ENCODE measurements around the gene ANO6. TPM values are rescaled to one million over a fixed set of nuclear protein-coding genes. Genes with fewer than 3 reads are reported as not detected.

Gene ANO6
- polyA plus RNA-seq, 1 donor from 2014 or later, result 9.0 TPM

- no peaks in the 10 kb centered on the region for H3K27me3 ChIP-seq (ENCODE audit: insufficient read depth, low read depth, low read length)
- H2AFZ ChIP-seq (ENCODE audit: low read depth, low read length), result no peak overlapping the region
- no peaks in the 10 kb centered on the region for H3K9me3 ChIP-seq (ENCODE audit: low read length)
- H3K36me3 ChIP-seq (ENCODE audit: insufficient read depth, low read length), result no peaks in the 10 kb centered on the region
- H3K27ac ChIP-seq (ENCODE audit: low read length), result no peak overlapping the region
- no peaks in the 10 kb centered on the region for H4K20me1 ChIP-seq (ENCODE audit: insufficient read depth)
- H3F3A ChIP-seq (ENCODE audit: insufficient read depth, low read length, poor library complexity, severe bottlenecking), result no peaks in the 10 kb centered on the region
- H3K9ac ChIP-seq (ENCODE audit: low read length), result no peak overlapping the region
- H3K79me2 ChIP-seq (replicated peaks; ENCODE audit: insufficient read depth, low read length), result no peaks in the 10 kb centered on the region
- TF ChIP-seq MXI1 (conservative IDR thresholded peaks at IDR 0.05; ENCODE audit: poor library complexity, severe bottlenecking) (no peak), POLR2AphosphoS5 (IDR thresholded peaks at IDR 0.05) (no peak), TAF1 (IDR thresholded peaks at IDR 0.05; ENCODE audit: low read depth) (no peak), EP300 (conservative IDR thresholded peaks at IDR 0.05; ENCODE audit: poor library complexity, severe bottlenecking) (no peak), RAD21 (conservative IDR thresholded peaks at IDR 0.05) (no peak), CTCF (IDR thresholded peaks at IDR 0.05; ENCODE audit: poor library complexity, severe bottlenecking) (no peak), SMC3 (conservative IDR thresholded peaks at IDR 0.05; ENCODE audit: poor library complexity) (no peak), EZH2 (IDR thresholded peaks at IDR 0.05; ENCODE audit: borderline replicate concordance, insufficient read depth, low read length, poor library complexity, severe bottlenecking) (no peak)
- TF ChIP-seq, protein P1, sequence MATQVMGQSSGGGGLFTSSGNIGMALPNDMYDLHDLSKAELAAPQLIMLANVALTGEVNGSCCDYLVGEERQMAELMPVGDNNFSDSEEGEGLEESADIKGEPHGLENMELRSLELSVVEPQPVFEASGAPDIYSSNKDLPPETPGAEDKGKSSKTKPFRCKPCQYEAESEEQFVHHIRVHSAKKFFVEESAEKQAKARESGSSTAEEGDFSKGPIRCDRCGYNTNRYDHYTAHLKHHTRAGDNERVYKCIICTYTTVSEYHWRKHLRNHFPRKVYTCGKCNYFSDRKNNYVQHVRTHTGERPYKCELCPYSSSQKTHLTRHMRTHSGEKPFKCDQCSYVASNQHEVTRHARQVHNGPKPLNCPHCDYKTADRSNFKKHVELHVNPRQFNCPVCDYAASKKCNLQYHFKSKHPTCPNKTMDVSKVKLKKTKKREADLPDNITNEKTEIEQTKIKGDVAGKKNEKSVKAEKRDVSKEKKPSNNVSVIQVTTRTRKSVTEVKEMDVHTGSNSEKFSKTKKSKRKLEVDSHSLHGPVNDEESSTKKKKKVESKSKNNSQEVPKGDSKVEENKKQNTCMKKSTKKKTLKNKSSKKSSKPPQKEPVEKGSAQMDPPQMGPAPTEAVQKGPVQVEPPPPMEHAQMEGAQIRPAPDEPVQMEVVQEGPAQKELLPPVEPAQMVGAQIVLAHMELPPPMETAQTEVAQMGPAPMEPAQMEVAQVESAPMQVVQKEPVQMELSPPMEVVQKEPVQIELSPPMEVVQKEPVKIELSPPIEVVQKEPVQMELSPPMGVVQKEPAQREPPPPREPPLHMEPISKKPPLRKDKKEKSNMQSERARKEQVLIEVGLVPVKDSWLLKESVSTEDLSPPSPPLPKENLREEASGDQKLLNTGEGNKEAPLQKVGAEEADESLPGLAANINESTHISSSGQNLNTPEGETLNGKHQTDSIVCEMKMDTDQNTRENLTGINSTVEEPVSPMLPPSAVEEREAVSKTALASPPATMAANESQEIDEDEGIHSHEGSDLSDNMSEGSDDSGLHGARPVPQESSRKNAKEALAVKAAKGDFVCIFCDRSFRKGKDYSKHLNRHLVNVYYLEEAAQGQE (IDR thresholded peaks at IDR 0.05; ENCODE audit: borderline replicate concordance), result no peak
- H3K4me3 ChIP-seq (ENCODE audit: low read length), result no peak overlapping the region
- no peak overlapping the region for H3K4me2 ChIP-seq (ENCODE audit: low read length)
- no peaks in the 10 kb centered on the region for H3K9me2 ChIP-seq (ENCODE audit: insufficient read depth, low read length)
These were observed 182.7 kb downstream of the ANO6 start for GRCh38 chr12:45398552-45398951.

- no peaks in the 10 kb centered on the region for H3K9me3 ChIP-seq (ENCODE audit: low read length)
- TF ChIP-seq, protein P1 (IDR thresholded peaks at IDR 0.05; ENCODE audit: borderline replicate concordance), result no peak
- no peak for TF ChIP-seq TAF1 (IDR thresholded peaks at IDR 0.05; ENCODE audit: low read depth)
- no peak for TF ChIP-seq EP300 (conservative IDR thresholded peaks at IDR 0.05; ENCODE audit: poor library complexity, severe bottlenecking)
- no peak for TF ChIP-seq RAD21 (conservative IDR thresholded peaks at IDR 0.05)
- no peak for TF ChIP-seq EZH2 (IDR thresholded peaks at IDR 0.05; ENCODE audit: borderline replicate concordance, insufficient read depth, low read length, poor library complexity, severe bottlenecking)
- TF ChIP-seq CTCF (IDR thresholded peaks at IDR 0.05; ENCODE audit: poor library complexity, severe bottlenecking), result no peak
- no peak for TF ChIP-seq POLR2AphosphoS5 (IDR thresholded peaks at IDR 0.05)
- TF ChIP-seq MXI1 (conservative IDR thresholded peaks at IDR 0.05; ENCODE audit: poor library complexity, severe bottlenecking), result no peak
- TF ChIP-seq SMC3 (conservative IDR thresholded peaks at IDR 0.05; ENCODE audit: poor library complexity), result no peak
- H3F3A ChIP-seq (ENCODE audit: insufficient read depth, low read length, poor library complexity, severe bottlenecking), result no peaks in the 10 kb centered on the region
- H3K27ac ChIP-seq (ENCODE audit: low read length), result no peak overlapping the region
- H2AFZ ChIP-seq (ENCODE audit: low read depth, low read length), result no peak overlapping the region
- H3K9ac ChIP-seq (ENCODE audit: low read length), result no peak overlapping the region
- H3K79me2 ChIP-seq (replicated peaks; ENCODE audit: insufficient read depth, low read length), result no peaks in the 10 kb centered on the region
- H4K20me1 ChIP-seq (ENCODE audit: insufficient read depth), result no peaks in the 10 kb centered on the region
- no peak overlapping the region for H3K4me3 ChIP-seq (ENCODE audit: low read length)
- H3K36me3 ChIP-seq (ENCODE audit: insufficient read depth, low read length), result no peaks in the 10 kb centered on the region
- H3K4me2 ChIP-seq (ENCODE audit: low read length), result no peak overlapping the region
- H3K9me2 ChIP-seq (ENCODE audit: insufficient read depth, low read length), result no peaks in the 10 kb centered on the region
- no peaks in the 10 kb centered on the region for H3K27me3 ChIP-seq (ENCODE audit: insufficient read depth, low read depth, low read length)
These were observed 185.1 kb downstream of the ANO6 start for GRCh38 chr12:45400991-45401390.
